Endothelial cell of umbilical vein (primary cell): Measurements from ENCODE around the gene SPDL1. TPM values are rescaled to one million over a fixed set of nuclear protein-coding genes. Genes with fewer than 3 reads are reported as not detected.

ENCODE experiments used
- BruUV-seq: library from RNA; stranded (reverse); fragments of 400-500 nt; replicated peaks from 2 replicates; lab custom pipeline; 2021; lab: Mats Ljungman, UMichigan
- CTCF ChIA-PET: fragments of 300-600, 350-600 bp; sonication (Branson Sonifier 250); formaldehyde crosslinking; loops from one replicate; lab custom pipeline; 2021; ENCODE audit warnings: antibody characterized with exemption, inconsistent platforms; lab: Charles Lee
- POLR2A ChIA-PET: fragments of 300-600, 350-600 bp; sonication (Branson Sonifier 250); formaldehyde crosslinking; loops from one replicate; lab custom pipeline; 2021; ENCODE audit warnings: antibody characterized with exemption, inconsistent platforms; lab: Charles Lee
- DNase-seq: peaks from one replicate; pipeline ENCODE4 v3.0.0-alpha.2; 2011; ENCODE audit warnings: low read depth, low spot score
- FAIRE-seq: peaks from 2 replicates; lab custom pipeline; 2011; peaks lifted over from hg19 to GRCh38; lab: Jason Lieb, UNC
- H2AFZ ChIP-seq: 2 replicates; pipeline ENCODE4 v1.6.0; 2012; ENCODE audit warnings: low read depth, low read length, control low read depth, inconsistent platforms
- H3K27ac ChIP-seq: 2 replicates; pipeline ENCODE4 v1.5.1; 2011; ENCODE audit warnings: low read depth, mild to moderate bottlenecking, control low read depth, low read length, moderate library complexity; ENCODE audit not compliant: insufficient read depth
- H3K27me3 ChIP-seq, 2 experiments: 2 replicates each; pipeline versions ENCODE4 v1.6.0 to v1.6.1; 2011; ENCODE audit warnings: low read length in 2 of 2, mixed read lengths in 1 of 2; ENCODE audit not compliant: control insufficient read depth in 2 of 2, insufficient read depth in 2 of 2
- H3K36me3 ChIP-seq, 2 experiments: 2 replicates in 1 of 2; 3 replicates in 1 of 2; pipeline ENCODE4 v1.5.1; 2011; ENCODE audit warnings: low read length in 2 of 2, mild to moderate bottlenecking in 1 of 2, moderate library complexity in 1 of 2; ENCODE audit not compliant: control insufficient read depth in 2 of 2, insufficient read depth in 2 of 2; ENCODE audit errors: extremely low read depth in 1 of 2
- H3K4me1 ChIP-seq: 3 replicates; pipeline ENCODE4 v1.5.1; 2011; ENCODE audit warnings: mild to moderate bottlenecking, low read length; ENCODE audit not compliant: control insufficient read depth, insufficient read depth; ENCODE audit errors: extremely low read depth
- H3K4me2 ChIP-seq: 2 replicates; pipeline ENCODE4 v1.6.1; 2011; ENCODE audit warnings: low read length, control low read depth, mixed read lengths; ENCODE audit not compliant: insufficient read depth
- H3K4me3 ChIP-seq, 3 experiments: fragments of 200-600 bp in 1 of 3; sonication (generic), shearing (Covaris generic) in 1 of 3; replicated peaks in 1 of 3; 2 replicates each; pipeline ENCODE4 v1.5.1; 2011 to 2016; ENCODE audit warnings: control low read depth in 3 of 3, low read length in 3 of 3, mild to moderate bottlenecking in 2 of 3, inconsistent platforms in 1 of 3, low read depth in 1 of 3, moderate library complexity in 1 of 3; ENCODE audit not compliant: insufficient read depth in 1 of 3
- H3K79me2 ChIP-seq: 2 replicates; pipeline ENCODE4 v1.6.0; 2012; ENCODE audit warnings: low read length, inconsistent platforms; ENCODE audit not compliant: control insufficient read depth, insufficient read depth
- H3K9ac ChIP-seq: replicated peaks from 2 replicates; pipeline ENCODE3; 2011; ENCODE audit warnings: low read length, control low read depth; ENCODE audit not compliant: insufficient read depth; ENCODE audit errors: extremely low read depth
- H3K9me1 ChIP-seq: replicated peaks from 3 replicates; pipeline ENCODE4 v1.6.0; 2011; ENCODE audit warnings: mild to moderate bottlenecking, low read length; ENCODE audit not compliant: control insufficient read depth, insufficient read depth; ENCODE audit errors: extremely low read depth
- H3K9me3 ChIP-seq: replicated peaks from 2 replicates; pipeline ENCODE4 v1.5.1; 2012; ENCODE audit warnings: low read length, inconsistent platforms; ENCODE audit not compliant: control insufficient read depth, insufficient read depth
- H4K20me1 ChIP-seq: replicated peaks from 2 replicates; pipeline ENCODE3; 2011; ENCODE audit warnings: mild to moderate bottlenecking, low read length; ENCODE audit not compliant: control insufficient read depth, insufficient read depth; ENCODE audit errors: extremely low read depth
- EZH2 ChIP-seq: IDR thresholded peaks from 2 replicates; pipeline ENCODE4 v1.6.1; 2012; ENCODE audit warnings: borderline replicate concordance, low read depth, mild to moderate bottlenecking, moderate library complexity, low read length, inconsistent platforms; ENCODE audit not compliant: severe bottlenecking
- FOS ChIP-seq: IDR thresholded peaks from 2 replicates; pipeline ENCODE4 v1.6.1; 2011; ENCODE audit warnings: mild to moderate bottlenecking, low read length, moderate library complexity, borderline replicate concordance; ENCODE audit not compliant: insufficient read depth
- GATA2 ChIP-seq: IDR thresholded peaks from 2 replicates; pipeline ENCODE4 v1.7.0; 2011; ENCODE audit warnings: low read depth, mild to moderate bottlenecking, moderate library complexity, mixed read lengths, low read length; ENCODE audit not compliant: insufficient read length, insufficient read depth
- JUN ChIP-seq: IDR thresholded peaks from 2 replicates; pipeline ENCODE4 v1.6.1; 2011; ENCODE audit warnings: borderline replicate concordance, low read depth; ENCODE audit not compliant: insufficient read length, insufficient read depth
- MYC ChIP-seq: IDR thresholded peaks from one replicate; pipeline ENCODE4 v1.6.1; 2011; ENCODE audit warnings: mild to moderate bottlenecking, low read depth, low read length
- POLR2A ChIP-seq: IDR thresholded peaks from 2 replicates; pipeline ENCODE4 v1.6.1; 2012; ENCODE audit warnings: low read depth, mild to moderate bottlenecking, control low read depth, low read length
- POLR2AphosphoS5 ChIP-seq: IDR thresholded peaks from 2 replicates; pipeline ENCODE4 v1.6.1; 2012; ENCODE audit warnings: low read depth, mild to moderate bottlenecking, control low read depth, low read length, moderate library complexity; ENCODE audit not compliant: insufficient read depth
- dilution Hi-C: fragments of 300-500 bp; cut with MboI; formaldehyde crosslinking; loops from one replicate; pipeline ENCODE4 v1.15.0; 2019; ENCODE audit warnings: low sequenced_read_pairs; ENCODE audit not compliant: extremely low pct_ligation_motif_present
- intact Hi-C: fragments of 100-400 bp; cut with micrococcal nuclease; formaldehyde crosslinking; loops from one replicate; pipeline ENCODE4 v1.10.0; 2022
- polyA plus RNA-seq, 4 experiments: library from polyadenylated mRNA; depleted of rRNA in 3 of 4; stranded (reverse) in 3 of 4; unstranded in 1 of 4; fragments of >200 nt; gene quantifications; 2 replicates each; pipeline versions ENCODE4 v1.2.1 to v1.2.3, GENCODE V29; 2011 to 2012; ENCODE audit warnings: missing spikeins in 1 of 4
- total RNA-seq: library from RNA; stranded (reverse); gene quantifications from 2 replicates; pipeline ENCODE4 v1.2.3, GENCODE V29; 2021
- TF ChIP-seq, protein P1 (sequence below), 2 donors: IDR thresholded peaks; 1 replicate in 1 of 2; 2 replicates in 1 of 2; pipeline ENCODE4 v1.5.1; 2011; ENCODE audit warnings: low read length in 2 of 2, mild to moderate bottlenecking in 2 of 2, moderate library complexity in 2 of 2, control low read depth in 1 of 2, inconsistent platforms in 1 of 2, low read depth in 1 of 2; ENCODE audit not compliant: insufficient read depth in 1 of 2; ENCODE audit errors: extremely low read depth in 1 of 2
- TF ChIP-seq, protein P2 (sequence below): IDR thresholded peaks from 2 replicates; pipeline ENCODE4 v1.6.1; 2011; ENCODE audit not compliant: insufficient read depth, insufficient read length

Gene SPDL1
- total and polyA plus RNA-seq, 2 donors (not counting 3 experiments of a cell fraction or from before 2014, with no cell fraction given), result 19.7 to 51.8 TPM

DNA sequence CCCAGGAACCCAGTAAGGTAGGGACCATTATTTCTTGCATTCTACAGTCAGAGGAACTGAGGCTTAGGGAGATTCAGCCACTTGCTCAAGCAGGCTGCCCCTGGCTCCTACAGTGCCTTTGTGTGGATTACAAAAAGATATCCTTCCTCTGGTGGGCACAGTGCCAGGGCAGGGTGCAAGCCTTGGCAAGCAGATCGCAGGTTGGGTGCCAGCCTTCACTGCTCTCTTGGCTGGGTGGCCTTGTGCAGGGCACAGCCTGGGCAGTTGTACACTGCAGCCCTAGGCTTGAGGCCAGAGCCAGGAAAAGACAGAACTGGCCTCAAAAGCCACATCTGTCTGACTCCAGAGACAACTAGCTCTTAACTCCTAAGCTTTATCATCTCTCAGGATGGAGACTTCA lies 68.5 kb downstream of the SPDL1 start:
- Histone ChIP-seq H3K27me3 (no peaks in the 10 kb centered on the region), H3K4me2 (no peak overlapping the region), H3K36me3 (no peaks in the 10 kb centered on the region), H3K4me1 (peaks cover 13% of the 10 kb centered on the region), H3K9ac (no peak overlapping the region), H3K9me1 (no peaks in the 10 kb centered on the region), H3K9me3 (no peaks in the 10 kb centered on the region), H3K27ac (no peak overlapping the region), H2AFZ (no peak overlapping the region), H4K20me1 (no peaks in the 10 kb centered on the region), H3K4me3 (no peak overlapping the region), H3K79me2 (no peaks in the 10 kb centered on the region)
- ChIA-PET CTCF (interaction anchor here (1.4 kb wide), 1 partner anchor 69 kb away, joined by 3 read pairs; the partner anchor contains the start of gene SPDL1), POLR2A (no interaction called here)
- no peak for TF ChIP-seq FOS
- no peak for TF ChIP-seq POLR2AphosphoS5
- no peak for TF ChIP-seq EZH2
- TF ChIP-seq JUN, result no peak
- no peak for TF ChIP-seq GATA2
- TF ChIP-seq, protein P1, sequence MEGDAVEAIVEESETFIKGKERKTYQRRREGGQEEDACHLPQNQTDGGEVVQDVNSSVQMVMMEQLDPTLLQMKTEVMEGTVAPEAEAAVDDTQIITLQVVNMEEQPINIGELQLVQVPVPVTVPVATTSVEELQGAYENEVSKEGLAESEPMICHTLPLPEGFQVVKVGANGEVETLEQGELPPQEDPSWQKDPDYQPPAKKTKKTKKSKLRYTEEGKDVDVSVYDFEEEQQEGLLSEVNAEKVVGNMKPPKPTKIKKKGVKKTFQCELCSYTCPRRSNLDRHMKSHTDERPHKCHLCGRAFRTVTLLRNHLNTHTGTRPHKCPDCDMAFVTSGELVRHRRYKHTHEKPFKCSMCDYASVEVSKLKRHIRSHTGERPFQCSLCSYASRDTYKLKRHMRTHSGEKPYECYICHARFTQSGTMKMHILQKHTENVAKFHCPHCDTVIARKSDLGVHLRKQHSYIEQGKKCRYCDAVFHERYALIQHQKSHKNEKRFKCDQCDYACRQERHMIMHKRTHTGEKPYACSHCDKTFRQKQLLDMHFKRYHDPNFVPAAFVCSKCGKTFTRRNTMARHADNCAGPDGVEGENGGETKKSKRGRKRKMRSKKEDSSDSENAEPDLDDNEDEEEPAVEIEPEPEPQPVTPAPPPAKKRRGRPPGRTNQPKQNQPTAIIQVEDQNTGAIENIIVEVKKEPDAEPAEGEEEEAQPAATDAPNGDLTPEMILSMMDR (IDR thresholded peaks at IDR 0.05; ENCODE audit: extremely low read depth in 1 of 2, insufficient read depth in 1 of 2, low read depth in 1 of 2, low read length in 2 of 2), result no peak
- TF ChIP-seq, protein P2, sequence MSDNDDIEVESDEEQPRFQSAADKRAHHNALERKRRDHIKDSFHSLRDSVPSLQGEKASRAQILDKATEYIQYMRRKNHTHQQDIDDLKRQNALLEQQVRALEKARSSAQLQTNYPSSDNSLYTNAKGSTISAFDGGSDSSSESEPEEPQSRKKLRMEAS, result no peak
- no peak for TF ChIP-seq MYC
- TF ChIP-seq POLR2A, result no peak
- dilution Hi-C loops (no loop called here), intact Hi-C loops (no loop called here)
- no TSS peak for BruUV-seq
- no peak for DNase-seq
- peak; percentile 31 for FAIRE-seq
